ENCODE results near the gene MEGF10. TPM values are rescaled to one million over a fixed set of nuclear protein-coding genes. Genes with fewer than 3 reads are reported as not detected.
A peak's percentile ranks its signal among the peaks of the same experiment; 100 is the strongest.

The MEGF10 gene
- total and polyA plus RNA-seq, 2 of the 8 experiments (the other 6 are each of a cell fraction or from before 2014, with no cell fraction given) = 38.2 to 53.1 TPM

- no peaks in the 10 kb centered on the region for H4K20me1 ChIP-seq (replicated peaks in 1 of 2; ENCODE audit: control insufficient read depth in 1 of 2, insufficient read depth in 2 of 2, low read length in 2 of 2)
- ChIA-PET POLR2A (ENCODE audit: partially characterized antibody) (interaction anchor here (0.5 kb wide), 1 partner anchor 778 kb away, joined by 5 read pairs; no protein-coding TSS in a partner anchor), CTCF (ENCODE audit: partially characterized antibody) (interaction anchor here (0.8 to 3.8 kb wide), 35 partner anchors 8 to 121 kb away, joined by 3 to 17 read pairs (median 4); no protein-coding TSS in a partner anchor)
- no peak overlapping the region for H2BK15ac ChIP-seq (ENCODE audit: low read length)
- H3K14ac ChIP-seq (ENCODE audit: insufficient read length) = no peak overlapping the region
- no peak overlapping the region for H3K18ac ChIP-seq (ENCODE audit: extremely low read depth, low read length)
- no peak overlapping the region for H4K91ac ChIP-seq (replicated peaks; ENCODE audit: insufficient read length, low read length)
- H2BK20ac ChIP-seq (ENCODE audit: low read length) = no peak overlapping the region
- H3K56ac ChIP-seq (replicated peaks; ENCODE audit: insufficient read length, low read depth, low read length) = no peak overlapping the region
- DNase-seq (ENCODE audit: low read depth in 1 of 2, low spot score in 2 of 2) (no peak), FAIRE-seq (no peak)
- no peak overlapping the region for H2AFZ ChIP-seq (ENCODE audit: low read length)
- H3K9me3 ChIP-seq (ENCODE audit: insufficient read depth in 2 of 2, low read depth in 1 of 2, low read length in 1 of 2) = peaks cover 0 to 8% of the 10 kb centered on the region in 2 experiments; a peak in 1 of 4 replicates
- no peak overlapping the region for H3K9ac ChIP-seq (replicated peaks in 1 of 4; ENCODE audit: extremely low read depth in 1 of 4, low read depth in 3 of 4, low read length in 3 of 4)
- no peak overlapping the region for H3K23ac ChIP-seq (ENCODE audit: insufficient read length)
- H2BK5ac ChIP-seq (ENCODE audit: low read depth, low read length) = no peak overlapping the region
- 85% methylated on average over 6 of the region's 6 CpGs; no CpG with 5 or more reads in 1 of the 2 experiments for WGBS, 2 experiments (ENCODE audit: extremely low coverage in 1 of 2, insufficient coverage in 1 of 2, insufficient read length in 1 of 2, insufficient replicate concordance in 2 of 2, low coverage in 1 of 2, low lambda C conversion rate in 2 of 2, missing lambda C conversion rate in 1 of 2)
- no peak overlapping the region for H3K4me3 ChIP-seq (ENCODE audit: extremely low read depth in 1 of 4, insufficient read depth in 2 of 4, low read depth in 3 of 4, low read length in 4 of 4)
- H3K4ac ChIP-seq (replicated peaks; ENCODE audit: insufficient read length, low read depth, low read length) = no peak overlapping the region
- no peaks in the 10 kb centered on the region for H3K79me2 ChIP-seq (ENCODE audit: control insufficient read depth in 1 of 2, insufficient read depth in 2 of 2, low read length in 2 of 2)
- H3K36me3 ChIP-seq (ENCODE audit: control insufficient read depth in 2 of 4, insufficient read depth in 4 of 4, low read length in 3 of 4) = peaks cover 0 to 11% (median 1%) of the 10 kb centered on the region in 4 experiments; a peak in 3 of 8 replicates
- H3K4me1 ChIP-seq (replicated peaks in 1 of 4; ENCODE audit: control insufficient read depth in 3 of 4, insufficient read depth in 4 of 4, low read length in 3 of 4) = peaks cover 0 to 4% (median 0%) of the 10 kb centered on the region in 4 experiments; a peak in 2 of 7 replicates
- H4K5ac ChIP-seq (ENCODE audit: insufficient read length, low read depth, low read length) = no peak overlapping the region
- H3K79me1 ChIP-seq (ENCODE audit: low read depth, low read length) = no peaks in the 10 kb centered on the region
- no peaks in the 10 kb centered on the region for H3K23me2 ChIP-seq (ENCODE audit: low read depth, low read length)
- H4K8ac ChIP-seq (ENCODE audit: extremely low read depth, insufficient read depth, low read length) = no peak overlapping the region; the same call in 1 of the 2 replicates
- no peaks in the 10 kb centered on the region for H3K27me3 ChIP-seq (replicated peaks in 1 of 4; ENCODE audit: control insufficient read depth in 3 of 4, extremely low read depth in 1 of 4, insufficient read depth in 3 of 4, low read length in 3 of 4)
- H2BK12ac ChIP-seq (ENCODE audit: low read depth, low read length) = no peak overlapping the region
- H2AK5ac ChIP-seq (ENCODE audit: low read depth, low read length) = no peak overlapping the region
- no peak overlapping the region for H3K4me2 ChIP-seq (ENCODE audit: insufficient read depth in 1 of 2, low read depth in 2 of 2, low read length in 2 of 2)
- no peak overlapping the region for H3K27ac ChIP-seq (ENCODE audit: low read depth, low read length)
- no peak overlapping the region for H2BK120ac ChIP-seq (replicated peaks; ENCODE audit: low read depth, low read length)
- no peak for TF ChIP-seq SIX5 (IDR thresholded peaks at IDR 0.05; ENCODE audit: low read depth, low read length)
- TF ChIP-seq RAD21 (IDR thresholded peaks at IDR 0.05 in 1 of 2, conservative IDR thresholded peaks at IDR 0.05 in 1 of 2; ENCODE audit: low read depth in 2 of 2, low read length in 2 of 2) = peak; percentile 53 to 62
- TF ChIP-seq KDM1A (IDR thresholded peaks at IDR 0.05; ENCODE audit: borderline replicate concordance, low read length) = peak; percentile 52; the same call in 1 of the 2 replicates
- no peak for TF ChIP-seq TBP (IDR thresholded peaks at IDR 0.05; ENCODE audit: low read depth, low read length)
- no peak for TF ChIP-seq EGR1 (IDR thresholded peaks at IDR 0.05; ENCODE audit: borderline replicate concordance, low read depth, low read length)
- TF ChIP-seq CTCF (IDR thresholded peaks at IDR 0.05; ENCODE audit: control extremely low read depth in 1 of 3, insufficient read depth in 1 of 3, low read depth in 1 of 3, low read length in 3 of 3) = peak in 2 of 3 experiments; percentile 46 to 55; a peak in 2 of 4 replicates
These were observed 83.4 kb downstream of the MEGF10 start for GRCh38 chr5:127373858-127374491.

All from H1 (cell line).